ENCODE results near the gene NPHS1. TPM values are rescaled to one million over a fixed set of nuclear protein-coding genes. Genes with fewer than 3 reads are reported as not detected.
"Not testable (repeated sequence)": the region's sequence is repeated elsewhere in the genome, so short reads cannot be mapped to it uniquely, and the experiment has no call there.

NPHS1 gene
- total and polyA plus RNA-seq, 2 experiments from 2014 or later = not detected

- Histone ChIP-seq H3K4me2 (ENCODE audit: unreplicated experiment) (peak overlapping the region; percentile 93), H3K9me3 (ENCODE audit: low read depth) (no peaks in the 10 kb centered on the region), H3K9me2 (ENCODE audit: insufficient read depth) (no peaks in the 10 kb centered on the region), H3K4me3 (peak overlapping the region; percentile 99), H3K4me1 (ENCODE audit: insufficient read depth) (peaks cover 18% of the 10 kb centered on the region), H4K20me1 (ENCODE audit: insufficient read depth) (no peaks in the 10 kb centered on the region), H3F3A (ENCODE audit: insufficient read depth) (peaks cover 18% of the 10 kb centered on the region), H3K27me3 (replicated peaks; ENCODE audit: insufficient read depth) (no peaks in the 10 kb centered on the region), H3K9ac (peak overlapping the region; percentile 87), H3K36me3 (ENCODE audit: low read depth) (peaks cover 18% of the 10 kb centered on the region), H2AFZ (peak overlapping the region; percentile 83), H3K79me2 (ENCODE audit: insufficient read depth) (peaks cover 28% of the 10 kb centered on the region), H3K27ac (no peak overlapping the region)
- WGBS, 2 experiments (ENCODE audit: low coverage in 1 of 2, low lambda C conversion rate in 2 of 2, missing lambda C conversion rate in 2 of 2) = 85 to 89% methylated on average over 13 of the region's 13 CpGs
- TF ChIP-seq EZH2phosphoT487 (IDR thresholded peaks at IDR 0.05; ENCODE audit: insufficient read depth, low read depth) = no peak
- TF ChIP-seq EZH2 (IDR thresholded peaks at IDR 0.05; ENCODE audit: insufficient read depth, poor library complexity, severe bottlenecking) = no peak
- in situ Hi-C loops (cut with MboI) = no loop called here
- no peak for DNase-seq
Observed at GRCh38 chr19:35897706-35898451, 45.6 kb upstream of the NPHS1 start.

GRCh38 chr19:35896643-35897040 lies 44.3 kb upstream of the NPHS1 start:
- no peak overlapping the region for H3K4me3 ChIP-seq
- peaks cover 8% of the 10 kb centered on the region for H3K4me1 ChIP-seq (ENCODE audit: insufficient read depth)
- no peak overlapping the region for H3K4me2 ChIP-seq (ENCODE audit: unreplicated experiment)
- no peak overlapping the region for H2AFZ ChIP-seq
- H3K9me3 ChIP-seq (ENCODE audit: low read depth) = no peaks in the 10 kb centered on the region
- in situ Hi-C loops (cut with MboI) = no loop called here
- WGBS, 2 experiments (ENCODE audit: low coverage in 1 of 2, low lambda C conversion rate in 2 of 2, missing lambda C conversion rate in 2 of 2) = 93 to 94% methylated on average over 13 of the region's 13 CpGs
- no peak for DNase-seq
- no peaks in the 10 kb centered on the region for H3K27me3 ChIP-seq (replicated peaks; ENCODE audit: insufficient read depth)
- H3K79me2 ChIP-seq (ENCODE audit: insufficient read depth) = peaks cover 28% of the 10 kb centered on the region
- peaks cover 14% of the 10 kb centered on the region for H3F3A ChIP-seq (ENCODE audit: insufficient read depth)
- H3K9me2 ChIP-seq (ENCODE audit: insufficient read depth) = no peaks in the 10 kb centered on the region
- H3K27ac ChIP-seq = no peak overlapping the region
- H3K9ac ChIP-seq = no peak overlapping the region
- H4K20me1 ChIP-seq (ENCODE audit: insufficient read depth) = no peaks in the 10 kb centered on the region
- peaks cover 23% of the 10 kb centered on the region for H3K36me3 ChIP-seq (ENCODE audit: low read depth)
- TF ChIP-seq EZH2phosphoT487 (IDR thresholded peaks at IDR 0.05; ENCODE audit: insufficient read depth, low read depth) = no peak
- no peak for TF ChIP-seq EZH2 (IDR thresholded peaks at IDR 0.05; ENCODE audit: insufficient read depth, poor library complexity, severe bottlenecking)

- no peaks in the 10 kb centered on the region for H4K20me1 ChIP-seq (ENCODE audit: insufficient read depth)
Observed at GRCh38 chr19:35895911-35896642, 43.8 kb upstream of the NPHS1 start.

GRCh38 chr19:35894342-35894741 lies 42.0 kb upstream of the NPHS1 start:
- H3K4me1 ChIP-seq (ENCODE audit: insufficient read depth) = no peaks in the 10 kb centered on the region
- H3K79me2 ChIP-seq (ENCODE audit: insufficient read depth) = peaks cover 28% of the 10 kb centered on the region
- no peak overlapping the region for H2AFZ ChIP-seq
- no peak overlapping the region for H3K4me2 ChIP-seq (ENCODE audit: unreplicated experiment)
- no peak overlapping the region for H3K27ac ChIP-seq
- H4K20me1 ChIP-seq (ENCODE audit: insufficient read depth) = no peaks in the 10 kb centered on the region
- no peaks in the 10 kb centered on the region for H3K27me3 ChIP-seq (replicated peaks; ENCODE audit: insufficient read depth)
- peaks cover 34% of the 10 kb centered on the region for H3K36me3 ChIP-seq (ENCODE audit: low read depth)
- no peak for DNase-seq
- H3K9ac ChIP-seq = no peak overlapping the region
- 0 out of 2 replicates have a peak, but pooled peaks cover 5% of the 10 kb centered on the region for H3F3A ChIP-seq (ENCODE audit: insufficient read depth)
- no peak for TF ChIP-seq EZH2 (IDR thresholded peaks at IDR 0.05; ENCODE audit: insufficient read depth, poor library complexity, severe bottlenecking)
- no peak for TF ChIP-seq EZH2phosphoT487 (IDR thresholded peaks at IDR 0.05; ENCODE audit: insufficient read depth, low read depth)
- no peak overlapping the region for H3K4me3 ChIP-seq
- no peaks in the 10 kb centered on the region for H3K9me2 ChIP-seq (ENCODE audit: insufficient read depth)
- 87 to 98% methylated on average over 2 of the region's 2 CpGs for WGBS, 2 experiments (ENCODE audit: low coverage in 1 of 2, low lambda C conversion rate in 2 of 2, missing lambda C conversion rate in 2 of 2)
- H3K9me3 ChIP-seq (ENCODE audit: low read depth) = no peaks in the 10 kb centered on the region
- in situ Hi-C loops (cut with MboI) = no loop called here

More at GRCh38 chr19:35895911-35896642, 43.8 kb upstream of the NPHS1 start:
- in situ Hi-C loops (cut with MboI) = no loop called here
- H3K9me2 ChIP-seq (ENCODE audit: insufficient read depth) = no peaks in the 10 kb centered on the region
- WGBS, 2 experiments (ENCODE audit: low coverage in 1 of 2, low lambda C conversion rate in 2 of 2, missing lambda C conversion rate in 2 of 2) = 93% methylated on average over 18 to 21 of the region's 21 CpGs
- H3K4me3 ChIP-seq = no peak overlapping the region
- peaks cover 3% of the 10 kb centered on the region for H3K4me1 ChIP-seq (ENCODE audit: insufficient read depth)
- H3K9me3 ChIP-seq (ENCODE audit: low read depth) = no peaks in the 10 kb centered on the region
- no peak overlapping the region for H3K27ac ChIP-seq
- H2AFZ ChIP-seq = no peak overlapping the region
- DNase-seq = no peak
- no peaks in the 10 kb centered on the region for H3K27me3 ChIP-seq (replicated peaks; ENCODE audit: insufficient read depth)
- no peak overlapping the region for H3K4me2 ChIP-seq (ENCODE audit: unreplicated experiment)
- H3K79me2 ChIP-seq (ENCODE audit: insufficient read depth) = peaks cover 28% of the 10 kb centered on the region
- peaks cover 8% of the 10 kb centered on the region; the same call in 1 of the 2 replicates for H3F3A ChIP-seq (ENCODE audit: insufficient read depth)
- H3K9ac ChIP-seq = no peak overlapping the region
- no peak for TF ChIP-seq EZH2phosphoT487 (IDR thresholded peaks at IDR 0.05; ENCODE audit: insufficient read depth, low read depth)
- no peak for TF ChIP-seq EZH2 (IDR thresholded peaks at IDR 0.05; ENCODE audit: insufficient read depth, poor library complexity, severe bottlenecking)
- peaks cover 27% of the 10 kb centered on the region for H3K36me3 ChIP-seq (ENCODE audit: low read depth)

- H3K4me1 ChIP-seq (ENCODE audit: insufficient read depth); H3F3A ChIP-seq (ENCODE audit: insufficient read depth); H3K9me3 ChIP-seq (ENCODE audit: low read depth); H3K9ac ChIP-seq; H3K79me2 ChIP-seq (ENCODE audit: insufficient read depth); in situ Hi-C loops (cut with MboI); H3K27ac ChIP-seq; H3K9me2 ChIP-seq (ENCODE audit: insufficient read depth); H2AFZ ChIP-seq; H4K20me1 ChIP-seq (ENCODE audit: insufficient read depth); H3K4me2 ChIP-seq (ENCODE audit: unreplicated experiment); DNase-seq; H3K4me3 ChIP-seq; H3K27me3 ChIP-seq (replicated peaks; ENCODE audit: insufficient read depth): not testable (repeated sequence)
- WGBS, 2 experiments (ENCODE audit: low coverage in 1 of 2, low lambda C conversion rate in 2 of 2, missing lambda C conversion rate in 2 of 2) = 90 to 94% methylated on average over 3 of the region's 3 CpGs
- peaks cover 41% of the 10 kb centered on the region for H3K36me3 ChIP-seq (ENCODE audit: low read depth)
Observed at GRCh38 chr19:35891819-35892218, 39.5 kb upstream of the NPHS1 start.
